Measurements from ENCODE around the gene OGDH. TPM values are rescaled to one million over a fixed set of nuclear protein-coding genes. Genes with fewer than 3 reads are reported as not detected.

OGDH gene
- total RNA-seq, 6 experiments from 2014 or later, result 77.8 to 88.2 (median 80.2) TPM

DNA sequence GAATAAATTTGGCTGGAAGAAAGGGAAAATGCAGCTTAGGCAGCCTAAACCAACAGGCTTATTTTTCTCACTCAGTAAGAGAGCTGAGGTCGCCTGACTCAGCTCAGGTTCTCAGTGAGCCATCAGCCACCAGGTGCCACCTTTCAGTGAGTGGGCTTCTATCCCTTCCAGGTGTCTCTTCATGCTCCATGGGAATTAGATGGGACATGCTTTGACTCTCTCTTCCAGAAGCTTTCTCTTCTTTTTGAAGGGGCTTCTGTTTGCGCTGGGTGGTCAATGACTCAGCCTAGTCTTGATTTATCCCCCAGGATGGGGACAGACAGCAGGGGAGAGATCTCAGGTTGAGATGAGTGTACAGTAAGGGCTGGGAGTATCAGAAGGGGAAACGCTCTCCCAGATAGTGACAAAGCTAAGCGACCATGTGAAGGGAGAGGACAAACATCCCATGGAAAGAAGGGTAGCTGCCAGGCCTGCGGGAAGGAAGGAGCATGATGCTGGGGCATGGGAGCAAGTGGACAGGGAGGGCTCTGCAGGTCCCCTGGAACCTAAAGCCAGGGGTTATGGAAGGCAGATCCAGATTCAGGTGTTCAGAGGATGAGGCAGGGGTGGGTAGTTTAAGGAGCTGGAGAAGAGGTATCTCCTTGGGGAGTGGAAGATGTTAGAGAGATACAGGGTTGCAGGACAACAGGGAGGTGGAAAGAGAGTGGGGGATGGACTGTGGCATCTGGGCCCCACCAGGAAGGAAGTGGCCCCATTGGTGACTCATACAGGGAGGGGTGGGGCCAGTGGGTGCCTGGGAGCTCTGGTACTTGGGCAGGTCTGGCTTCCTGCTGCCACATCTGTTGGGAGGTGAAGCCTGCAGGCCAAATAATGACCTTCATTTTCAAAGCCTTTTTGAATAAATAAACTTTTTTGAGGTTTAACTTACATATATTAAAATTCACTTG lies 32.5 kb downstream of the OGDH start:
- TF ChIP-seq, protein P1, sequence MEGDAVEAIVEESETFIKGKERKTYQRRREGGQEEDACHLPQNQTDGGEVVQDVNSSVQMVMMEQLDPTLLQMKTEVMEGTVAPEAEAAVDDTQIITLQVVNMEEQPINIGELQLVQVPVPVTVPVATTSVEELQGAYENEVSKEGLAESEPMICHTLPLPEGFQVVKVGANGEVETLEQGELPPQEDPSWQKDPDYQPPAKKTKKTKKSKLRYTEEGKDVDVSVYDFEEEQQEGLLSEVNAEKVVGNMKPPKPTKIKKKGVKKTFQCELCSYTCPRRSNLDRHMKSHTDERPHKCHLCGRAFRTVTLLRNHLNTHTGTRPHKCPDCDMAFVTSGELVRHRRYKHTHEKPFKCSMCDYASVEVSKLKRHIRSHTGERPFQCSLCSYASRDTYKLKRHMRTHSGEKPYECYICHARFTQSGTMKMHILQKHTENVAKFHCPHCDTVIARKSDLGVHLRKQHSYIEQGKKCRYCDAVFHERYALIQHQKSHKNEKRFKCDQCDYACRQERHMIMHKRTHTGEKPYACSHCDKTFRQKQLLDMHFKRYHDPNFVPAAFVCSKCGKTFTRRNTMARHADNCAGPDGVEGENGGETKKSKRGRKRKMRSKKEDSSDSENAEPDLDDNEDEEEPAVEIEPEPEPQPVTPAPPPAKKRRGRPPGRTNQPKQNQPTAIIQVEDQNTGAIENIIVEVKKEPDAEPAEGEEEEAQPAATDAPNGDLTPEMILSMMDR (IDR thresholded peaks at IDR 0.05), result 0 out of 2 replicates have a peak, but pooled peaks have one; percentile 7
- peaks cover 6% of the 10 kb centered on the region for H3K36me3 Mint-ChIP-seq (ENCODE audit: low read depth)
- no peaks in the 10 kb centered on the region for H3K9me3 Mint-ChIP-seq
- peak overlapping the region; percentile 68 for H3K4me3 Mint-ChIP-seq
- H3K4me1 Mint-ChIP-seq (ENCODE audit: low read depth), result peaks cover 51% of the 10 kb centered on the region
- DNase-seq, result peak; percentile 58
- H3K27me3 Mint-ChIP-seq (ENCODE audit: insufficient read depth), result no peaks in the 10 kb centered on the region; the same call in 1 of the 2 replicates
- H3K27ac Mint-ChIP-seq, result peak overlapping the region; percentile 96

GRCh38 chr7:44639671-44640321 lies 33.4 kb downstream of the OGDH start:
- Mint-ChIP-seq H3K4me1 (ENCODE audit: low read depth) (peaks cover 42% of the 10 kb centered on the region), H3K27me3 (ENCODE audit: insufficient read depth) (no peaks in the 10 kb centered on the region; the same call in 1 of the 2 replicates), H3K9me3 (no peaks in the 10 kb centered on the region)

GRCh38 chr7:44643206-44643605 lies 36.8 kb downstream of the OGDH start:
- TF ChIP-seq, protein P1 (IDR thresholded peaks at IDR 0.05), result no peak
- Mint-ChIP-seq H3K9me3 (no peaks in the 10 kb centered on the region), H3K27ac (no peak overlapping the region), H3K27me3 (ENCODE audit: insufficient read depth) (no peaks in the 10 kb centered on the region; the same call in 1 of the 2 replicates), H3K4me1 (ENCODE audit: low read depth) (peaks cover 26% of the 10 kb centered on the region), H3K36me3 (ENCODE audit: low read depth) (no peaks in the 10 kb centered on the region; the same call in 1 of the 2 replicates), H3K4me3 (no peak overlapping the region)
- no peak for DNase-seq

More at GRCh38 chr7:44639671-44640321, 33.4 kb downstream of the OGDH start:
- DNase-seq, result peak; percentile 78
- H3K4me3 Mint-ChIP-seq, result peak overlapping the region; percentile 68
- peaks cover 6% of the 10 kb centered on the region for H3K36me3 Mint-ChIP-seq (ENCODE audit: low read depth)
- TF ChIP-seq, protein P1 (IDR thresholded peaks at IDR 0.05), result no peak
- H3K27ac Mint-ChIP-seq, result peak overlapping the region; percentile 96

DNA sequence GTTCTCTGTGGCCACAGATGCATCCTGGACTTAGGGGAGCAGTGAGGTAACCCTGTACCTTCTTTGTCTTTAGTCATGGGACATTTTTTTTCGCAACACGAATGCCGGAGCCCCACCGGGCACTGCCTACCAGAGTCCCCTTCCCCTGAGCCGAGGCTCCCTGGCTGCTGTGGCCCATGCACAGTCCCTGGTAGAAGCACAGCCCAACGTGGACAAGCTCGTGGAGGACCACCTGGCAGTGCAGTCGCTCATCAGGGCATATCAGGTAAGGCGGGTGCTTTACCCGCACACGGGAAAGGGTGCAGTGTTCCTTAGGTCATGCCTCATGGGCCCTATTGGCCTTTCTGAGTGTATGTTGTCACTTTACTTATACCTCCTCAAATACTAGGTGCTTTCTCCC lies 38.8 kb downstream of the OGDH start:
- no peaks in the 10 kb centered on the region for H3K9me3 Mint-ChIP-seq
- H3K4me1 Mint-ChIP-seq (ENCODE audit: low read depth), result peaks cover 5% of the 10 kb centered on the region
- peaks cover under 1% of the 10 kb centered on the region for H3K27me3 Mint-ChIP-seq (ENCODE audit: insufficient read depth)
- H3K4me3 Mint-ChIP-seq, result no peak overlapping the region
- TF ChIP-seq, protein P1 (IDR thresholded peaks at IDR 0.05), result no peak
- no peaks in the 10 kb centered on the region; the same call in 1 of the 2 replicates for H3K36me3 Mint-ChIP-seq (ENCODE audit: low read depth)
- DNase-seq, result no peak
- no peak overlapping the region for H3K27ac Mint-ChIP-seq

DNA sequence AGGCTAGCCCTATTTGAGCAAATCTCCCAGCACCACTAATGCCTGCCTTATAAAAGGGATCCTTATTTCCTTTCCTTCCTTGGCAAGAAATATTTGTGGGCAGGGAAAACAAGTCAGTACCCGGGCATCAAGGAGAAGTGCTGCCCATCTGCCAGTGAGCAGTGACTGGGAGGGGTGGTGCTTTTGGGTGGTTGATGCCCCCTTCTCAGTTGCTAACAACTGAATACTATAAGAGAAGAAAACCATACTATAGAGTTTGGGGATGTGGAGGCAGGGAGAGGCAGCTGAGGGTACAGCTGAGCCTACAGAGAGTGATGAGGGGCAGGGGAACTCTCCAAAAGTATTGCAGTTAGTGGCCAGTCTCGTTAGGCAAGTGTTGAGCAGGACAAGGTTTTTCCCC lies 39.3 kb downstream of the OGDH start:
- DNase-seq, result no peak
- Mint-ChIP-seq H3K9me3 (no peaks in the 10 kb centered on the region), H3K27me3 (ENCODE audit: insufficient read depth) (peaks cover 2% of the 10 kb centered on the region), H3K36me3 (ENCODE audit: low read depth) (no peaks in the 10 kb centered on the region), H3K4me3 (no peak overlapping the region), H3K4me1 (ENCODE audit: low read depth) (peaks cover under 1% of the 10 kb centered on the region), H3K27ac (no peak overlapping the region)
- TF ChIP-seq, protein P1 (IDR thresholded peaks at IDR 0.05), result no peak
